Measurements from ENCODE around the gene AK9.
"Not testable (repeated sequence)": the region's sequence is repeated elsewhere in the genome, so short reads cannot be mapped to it uniquely, and the experiment has no call there.

Gene AK9

GRCh38 chr6:109469591-109470189, 221.3 kb downstream of the AK9 start:
- H3K4me3 Mint-ChIP-seq: no peak overlapping the region
- no peak for DNase-seq (ENCODE audit: low spot score)
- H3K27ac Mint-ChIP-seq: peak overlapping the region; percentile 43
- peaks cover 60% of the 10 kb centered on the region for H3K4me1 Mint-ChIP-seq (ENCODE audit: low read depth)
- H3K27me3 Mint-ChIP-seq (ENCODE audit: low read depth): no peaks in the 10 kb centered on the region
- H3K9me3 Mint-ChIP-seq: no peaks in the 10 kb centered on the region
- peaks cover 92% of the 10 kb centered on the region for H3K36me3 Mint-ChIP-seq (ENCODE audit: low read depth)

- Mint-ChIP-seq H3K9me3 (no peaks in the 10 kb centered on the region), H3K4me3 (no peak overlapping the region), H3K27me3 (ENCODE audit: low read depth) (no peaks in the 10 kb centered on the region), H3K36me3 (ENCODE audit: low read depth) (peaks cover 89% of the 10 kb centered on the region), H3K4me1 (ENCODE audit: low read depth) (peaks cover 59% of the 10 kb centered on the region), H3K27ac (peak overlapping the region; percentile 59)
- DNase-seq (ENCODE audit: low spot score): no peak
Observed at GRCh38 chr6:109467696-109468095, 223.3 kb downstream of the AK9 start.

- DNase-seq (ENCODE audit: low spot score): no peak
- H3K4me1 Mint-ChIP-seq (ENCODE audit: low read depth): peaks cover 55% of the 10 kb centered on the region
- peaks cover 87% of the 10 kb centered on the region for H3K36me3 Mint-ChIP-seq (ENCODE audit: low read depth)
- no peaks in the 10 kb centered on the region for H3K27me3 Mint-ChIP-seq (ENCODE audit: low read depth)
- H3K4me3 Mint-ChIP-seq: no peak overlapping the region
- no peak overlapping the region for H3K27ac Mint-ChIP-seq
- H3K9me3 Mint-ChIP-seq: no peaks in the 10 kb centered on the region
Observed at GRCh38 chr6:109466212-109466923, 224.6 kb downstream of the AK9 start.

DNA sequence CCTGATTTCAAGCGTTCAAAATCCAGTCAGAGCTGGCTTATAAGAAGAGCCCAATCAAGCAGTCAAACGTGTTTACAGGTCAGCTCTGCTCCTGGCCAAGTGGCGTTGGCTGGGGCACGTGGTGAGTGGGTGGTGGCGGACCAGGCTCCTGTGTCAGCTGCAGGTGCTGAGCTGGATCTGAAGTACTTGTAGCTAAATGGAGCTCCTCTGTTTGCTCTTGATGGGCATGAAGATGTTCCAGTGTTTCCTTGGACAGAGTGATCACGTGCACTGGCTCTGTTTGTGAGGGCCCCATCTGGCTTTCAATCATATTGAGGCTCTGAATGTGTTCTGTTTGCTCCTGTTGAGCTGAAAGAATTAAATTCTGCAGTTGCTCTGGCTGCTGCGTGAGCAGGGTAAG, 225.2 kb downstream of the AK9 start:
- DNase-seq (ENCODE audit: low spot score): no peak
- Mint-ChIP-seq H3K4me1 (ENCODE audit: low read depth) (peaks cover 54% of the 10 kb centered on the region), H3K9me3 (peaks cover 4% of the 10 kb centered on the region), H3K27me3 (ENCODE audit: low read depth) (no peaks in the 10 kb centered on the region), H3K27ac (no peak overlapping the region), H3K36me3 (ENCODE audit: low read depth) (peaks cover 87% of the 10 kb centered on the region), H3K4me3 (no peak overlapping the region)

GRCh38 chr6:109461733-109462526, 229.1 kb downstream of the AK9 start:
- Mint-ChIP-seq H3K36me3 (ENCODE audit: low read depth) (peaks cover 57% of the 10 kb centered on the region), H3K27me3 (ENCODE audit: low read depth) (no peaks in the 10 kb centered on the region), H3K27ac (peak overlapping the region; percentile 21), H3K4me3 (no peak overlapping the region), H3K4me1 (ENCODE audit: low read depth) (peaks cover 58% of the 10 kb centered on the region), H3K9me3 (peaks cover 4% of the 10 kb centered on the region)
- no peak for DNase-seq (ENCODE audit: low spot score)

DNA sequence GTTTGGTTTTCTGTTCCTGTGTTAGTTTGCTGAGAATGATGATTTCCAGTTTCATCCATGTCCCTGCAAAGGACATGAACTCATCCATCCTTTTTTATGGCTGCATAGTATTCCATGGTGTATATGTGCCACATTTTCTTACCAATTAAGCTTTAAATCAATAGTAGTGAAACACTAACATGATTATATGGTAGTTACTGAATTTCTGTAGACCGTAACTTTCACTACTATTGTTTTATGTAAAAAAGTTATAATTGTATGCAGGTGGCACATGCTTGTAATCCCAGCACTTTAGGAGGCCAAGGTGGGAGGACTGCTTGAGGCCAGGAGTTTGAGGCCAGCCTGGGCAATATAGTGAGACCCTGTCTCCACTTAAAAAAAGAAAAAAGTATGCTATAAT, 229.8 kb downstream of the AK9 start:
- DNase-seq (ENCODE audit: low spot score); H3K27me3 Mint-ChIP-seq (ENCODE audit: low read depth); H3K9me3 Mint-ChIP-seq; H3K27ac Mint-ChIP-seq; H3K4me3 Mint-ChIP-seq: not testable (repeated sequence)
- peaks cover 51% of the 10 kb centered on the region for H3K36me3 Mint-ChIP-seq (ENCODE audit: low read depth)
- peaks cover 61% of the 10 kb centered on the region for H3K4me1 Mint-ChIP-seq (ENCODE audit: low read depth)

- Mint-ChIP-seq H3K27ac (peak overlapping the region; percentile 69), H3K36me3 (ENCODE audit: low read depth) (peaks cover 42% of the 10 kb centered on the region), H3K4me1 (ENCODE audit: low read depth) (peaks cover 55% of the 10 kb centered on the region), H3K9me3 (peaks cover 4% of the 10 kb centered on the region), H3K27me3 (ENCODE audit: low read depth) (no peaks in the 10 kb centered on the region), H3K4me3 (no peak overlapping the region)
- DNase-seq (ENCODE audit: low spot score): no peak
Observed at GRCh38 chr6:109460161-109460829, 230.7 kb downstream of the AK9 start.

GRCh38 chr6:109458774-109459531, 232.0 kb downstream of the AK9 start:
- peak; percentile 70 for DNase-seq (ENCODE audit: low spot score)
- peak overlapping the region; percentile 54 for H3K4me3 Mint-ChIP-seq
- peak overlapping the region; percentile 96 for H3K27ac Mint-ChIP-seq
- H3K9me3 Mint-ChIP-seq: peaks cover 4% of the 10 kb centered on the region
- H3K36me3 Mint-ChIP-seq (ENCODE audit: low read depth): peaks cover 33% of the 10 kb centered on the region
- H3K4me1 Mint-ChIP-seq (ENCODE audit: low read depth): peaks cover 52% of the 10 kb centered on the region
- H3K27me3 Mint-ChIP-seq (ENCODE audit: low read depth): no peaks in the 10 kb centered on the region

DNA sequence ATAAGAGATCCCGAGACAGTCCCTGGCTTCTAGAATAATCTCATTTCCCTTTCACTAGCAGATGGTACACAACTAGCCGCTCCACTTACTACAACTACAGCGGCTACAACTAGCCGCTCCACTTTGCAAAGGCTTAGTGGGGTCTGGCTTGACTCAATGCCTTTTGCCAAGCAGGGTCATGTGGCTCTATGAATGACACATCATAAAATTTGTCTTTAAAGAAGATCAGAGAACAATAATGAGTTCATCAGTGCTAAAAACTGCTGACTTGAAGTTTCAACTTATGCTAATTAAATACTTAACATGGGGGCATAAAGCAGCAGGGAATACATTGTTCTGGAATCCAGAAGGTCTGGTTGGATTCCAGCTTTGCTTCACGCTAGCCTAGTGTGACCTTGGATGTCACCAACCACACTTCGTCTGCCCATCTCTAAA, 233.4 kb downstream of the AK9 start:
- peak overlapping the region; percentile 35 for H3K4me3 Mint-ChIP-seq
- no peak for DNase-seq (ENCODE audit: low spot score)
- H3K27me3 Mint-ChIP-seq (ENCODE audit: low read depth): no peaks in the 10 kb centered on the region
- peaks cover 56% of the 10 kb centered on the region for H3K4me1 Mint-ChIP-seq (ENCODE audit: low read depth)
- H3K36me3 Mint-ChIP-seq (ENCODE audit: low read depth): peaks cover 28% of the 10 kb centered on the region
- H3K9me3 Mint-ChIP-seq: peaks cover 4% of the 10 kb centered on the region
- peak overlapping the region; percentile 34 for H3K27ac Mint-ChIP-seq

GRCh38 chr6:109456710-109457561, 234.1 kb downstream of the AK9 start:
- peaks cover 4% of the 10 kb centered on the region for H3K9me3 Mint-ChIP-seq
- peak overlapping the region; percentile 58 for H3K4me3 Mint-ChIP-seq
- H3K27ac Mint-ChIP-seq: peak overlapping the region; percentile 34
- peaks cover 56% of the 10 kb centered on the region for H3K4me1 Mint-ChIP-seq (ENCODE audit: low read depth)
- H3K36me3 Mint-ChIP-seq (ENCODE audit: low read depth): peaks cover 28% of the 10 kb centered on the region
- no peaks in the 10 kb centered on the region for H3K27me3 Mint-ChIP-seq (ENCODE audit: low read depth)
- no peak for DNase-seq (ENCODE audit: low spot score)

- Mint-ChIP-seq H3K36me3 (ENCODE audit: low read depth) (peaks cover 27% of the 10 kb centered on the region), H3K9me3 (peaks cover 2% of the 10 kb centered on the region), H3K4me1 (ENCODE audit: low read depth) (peaks cover 55% of the 10 kb centered on the region), H3K27me3 (ENCODE audit: low read depth) (no peaks in the 10 kb centered on the region), H3K27ac (peak overlapping the region; percentile 15), H3K4me3 (peak overlapping the region; percentile 58)
- DNase-seq (ENCODE audit: low spot score): no peak
Observed at GRCh38 chr6:109456111-109456583, 234.9 kb downstream of the AK9 start.

DNA sequence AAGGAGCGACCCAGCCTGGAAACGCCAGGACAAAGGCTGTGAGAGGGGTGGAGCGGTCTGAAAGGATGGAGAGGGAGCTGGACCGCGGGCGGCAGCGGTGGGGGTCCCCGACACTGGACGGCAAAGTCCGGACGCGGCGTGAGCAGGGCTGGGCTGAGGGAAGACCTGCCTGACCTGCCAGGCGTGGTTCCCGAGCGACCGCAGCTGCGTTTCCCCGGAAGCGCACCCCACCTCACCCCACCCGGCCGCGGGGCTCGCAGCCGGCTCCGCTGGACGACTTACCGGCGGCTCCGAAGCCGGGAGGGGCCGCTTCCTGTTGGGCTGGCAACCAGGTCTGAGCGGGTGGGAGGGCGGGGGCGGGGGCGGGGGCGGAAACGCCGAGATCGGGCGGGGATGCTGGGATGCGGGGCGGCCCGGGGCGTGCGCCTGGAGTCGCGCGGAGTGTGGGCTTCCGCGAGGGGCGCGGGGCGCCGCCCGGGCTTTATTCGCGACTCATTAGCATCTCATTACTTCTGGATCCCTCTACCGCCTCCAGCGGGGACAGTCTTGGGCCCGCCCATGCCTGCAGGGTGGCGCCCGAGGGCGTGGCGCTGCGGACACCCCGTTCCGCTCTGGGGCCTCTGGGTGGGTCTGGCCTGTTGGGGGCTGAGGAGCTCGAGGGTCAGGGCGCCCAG, 235.4 kb downstream of the AK9 start, which contains the start of gene MICAL1:
MICAL1 (minus strand) TSS at position 336 of the 674 bp plus-strand sequence. CDS start 1,576 bp downstream, outside the sequence.
- Mint-ChIP-seq H3K27ac (peak within 1 kb of the TSS; percentile 97), H3K9me3 (no peaks in the 10 kb centered on the region), H3K4me3 (peak within 1 kb of the TSS; percentile 96), H3K27me3 (ENCODE audit: low read depth) (no peaks in the 10 kb centered on the region), H3K36me3 (ENCODE audit: low read depth) (peaks cover 28% of the 10 kb centered on the region), H3K4me1 (ENCODE audit: low read depth) (peaks cover 55% of the 10 kb centered on the region)
- peak; percentile 69 for DNase-seq (ENCODE audit: low spot score)

All from T-helper 2 cell treated with Interferon-gamma antibody and Interleukin-4, amounts not matched to agents 5 μg/mL and 100 μg/mL, for 36 hours (primary cell).